Inferior parietal cortex (tissue), 1 donor: Measurements from ENCODE around the gene OCRL.

Experiments used
- DNase-seq: peaks from one replicate; pipeline ENCODE4 v3.0.0-alpha.2; 2016; ENCODE audit errors: extremely low spot score

The OCRL gene

DNA sequence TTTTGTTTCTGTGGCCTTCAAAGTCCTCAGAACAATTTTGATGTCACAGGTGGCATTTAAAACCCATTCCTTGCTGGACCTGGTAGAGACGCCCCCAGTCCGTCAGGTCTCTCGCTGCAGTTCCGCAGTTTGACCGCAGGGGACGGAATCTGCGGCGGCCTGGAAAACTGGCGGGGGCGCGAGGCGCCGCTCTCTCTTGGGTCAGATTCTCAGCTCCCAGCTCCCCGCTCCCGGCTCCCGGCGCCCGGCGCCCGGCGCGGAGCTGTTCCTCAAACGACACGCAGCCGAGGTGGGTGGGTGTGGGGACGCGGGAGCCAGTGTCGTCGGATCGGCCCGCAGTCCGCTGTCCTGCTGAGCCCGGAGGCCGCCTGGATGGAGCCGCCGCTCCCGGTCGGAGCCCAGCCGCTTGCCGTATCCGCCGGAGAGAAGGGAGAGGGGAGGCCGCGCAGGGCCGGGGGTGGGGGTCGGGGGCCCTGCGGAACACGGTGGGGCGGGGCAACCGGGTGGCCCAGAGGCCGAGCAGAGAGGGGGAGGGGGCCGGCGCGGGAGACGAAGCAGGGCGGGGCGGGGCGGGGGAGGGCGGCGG, at the start of gene OCRL:
Gene OCRL (plus strand): TSS at position 192 of the 586 bp plus-strand sequence. CDS start 181 bp downstream, at position 373.
- DNase-seq, result peak; percentile 52

DNA sequence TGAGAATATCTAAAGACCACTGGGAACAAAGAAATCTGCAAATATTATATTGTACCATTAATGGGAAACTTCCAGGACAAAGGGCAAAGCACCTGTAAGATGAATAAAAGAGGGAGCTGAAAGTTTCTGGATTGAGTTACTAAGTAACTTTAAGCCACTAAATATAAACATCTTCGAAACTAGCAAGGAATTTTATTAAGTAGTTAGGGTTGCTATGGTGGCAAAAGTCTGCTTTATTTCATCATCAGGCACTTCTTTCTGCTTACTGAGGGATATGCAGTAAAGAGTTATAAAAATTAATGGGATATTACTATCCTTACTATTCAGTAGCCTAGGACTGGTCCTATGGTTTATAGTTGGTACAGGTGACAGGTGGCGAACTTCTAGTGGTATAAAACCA, 49.7 kb upstream of the OCRL start:
- no peak for DNase-seq

DNA sequence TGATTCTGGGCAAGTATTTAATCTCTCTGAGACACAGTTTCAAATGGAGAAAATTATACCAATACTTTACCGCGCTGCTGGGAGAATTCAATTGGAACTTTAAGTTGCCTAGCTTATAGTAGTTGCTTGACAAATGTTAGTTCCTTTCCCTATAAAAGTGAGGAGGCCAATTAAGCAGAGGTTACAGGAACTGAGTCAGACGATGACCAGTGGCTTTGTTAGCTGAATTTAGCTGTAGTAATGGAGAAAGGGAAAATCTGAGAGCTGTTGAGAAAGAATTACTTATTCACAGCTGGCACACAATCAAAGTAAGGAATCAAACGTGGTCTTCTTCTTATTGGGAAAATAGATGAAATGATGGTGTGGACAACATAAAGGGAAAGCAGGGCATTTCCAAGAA, 46.4 kb upstream of the OCRL start:
- DNase-seq, result no peak

DNA sequence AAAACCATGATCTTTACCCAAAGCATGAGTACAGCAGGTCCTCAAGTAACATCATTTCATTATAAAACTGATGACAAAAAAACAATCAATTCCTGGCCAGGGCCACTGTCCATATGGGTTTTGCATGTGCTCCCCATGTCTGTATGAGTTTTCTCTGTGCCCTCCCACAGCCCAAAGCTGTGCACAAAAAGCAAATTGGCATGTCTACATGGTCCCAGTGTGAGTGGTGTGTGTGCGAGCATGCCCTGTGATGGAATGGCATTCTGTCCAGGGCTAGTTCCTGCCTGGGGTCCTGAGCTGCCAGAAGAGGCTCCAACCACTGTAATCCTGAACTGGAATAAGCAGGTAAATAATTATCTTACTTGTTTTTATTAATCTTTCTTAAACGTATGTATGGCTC, 45.2 kb upstream of the OCRL start:
- DNase-seq, result no peak

DNA sequence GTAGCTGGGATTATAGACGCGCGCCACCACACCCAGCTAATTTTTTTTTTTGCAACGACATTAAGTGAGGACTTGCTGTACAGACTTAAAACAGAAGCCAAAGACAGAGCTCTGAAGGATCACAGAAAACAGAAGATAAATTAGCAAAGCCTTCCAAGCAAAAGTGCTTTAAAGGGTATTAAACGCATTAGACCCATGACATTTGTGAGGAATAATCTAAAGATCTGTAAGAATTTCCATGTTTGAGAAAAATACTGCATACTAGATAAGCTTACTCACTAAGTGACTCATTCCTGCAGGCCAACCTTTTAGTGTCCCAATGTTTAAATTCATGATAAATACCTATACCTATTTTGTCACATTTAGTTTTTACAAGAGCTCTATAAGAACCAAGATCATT, 44.2 kb upstream of the OCRL start:
- DNase-seq, result no peak

DNA sequence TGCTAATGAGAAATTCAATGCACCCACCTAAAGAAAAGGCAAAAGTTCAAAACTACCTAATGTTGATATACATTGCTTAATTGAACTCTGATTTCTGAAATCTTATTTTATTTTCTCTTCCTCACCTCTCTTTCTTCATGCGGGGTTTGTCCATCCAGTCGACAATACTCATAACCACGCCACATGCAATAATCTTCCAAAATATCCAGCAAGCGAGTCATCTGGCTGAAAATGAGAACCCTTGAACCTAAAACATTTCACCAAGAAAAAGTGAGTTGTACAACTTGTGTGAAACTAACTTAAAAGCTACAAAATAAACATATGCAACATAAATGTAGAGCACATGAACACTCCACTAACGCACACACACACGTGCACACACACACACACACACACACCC, 43.4 kb upstream of the OCRL start:
- DNase-seq, result no peak

DNA sequence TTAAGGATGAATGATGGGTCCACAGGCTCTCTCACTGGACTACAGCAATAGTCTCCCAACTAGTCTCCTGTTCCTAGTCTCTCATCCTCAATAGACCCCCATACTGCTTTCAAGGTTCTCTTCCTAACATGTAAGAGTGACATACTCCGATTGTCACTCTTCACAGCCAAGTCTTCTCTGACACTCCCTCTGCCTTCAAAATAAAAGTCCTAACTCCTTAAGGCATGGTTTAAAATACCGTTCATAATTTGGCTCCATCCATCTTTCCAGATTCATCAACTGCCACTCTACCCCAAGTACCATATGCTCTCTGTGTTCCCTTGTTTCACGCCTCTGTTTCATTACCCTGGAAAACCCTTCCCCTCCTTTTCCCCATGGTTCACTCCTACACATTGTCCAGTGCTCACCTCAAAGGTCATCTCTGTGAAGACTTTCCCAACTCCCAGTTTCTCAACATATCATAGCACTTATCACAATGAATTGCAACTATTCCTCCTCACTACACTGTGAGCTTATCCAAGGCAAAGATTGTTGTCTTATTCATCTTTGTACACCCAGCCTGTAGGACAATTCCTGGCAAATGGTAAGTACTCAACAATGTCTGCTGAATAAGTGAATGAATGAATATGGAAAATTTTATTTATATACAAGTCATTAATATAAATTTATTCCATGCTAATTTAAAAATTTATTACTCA, 42.8 kb upstream of the OCRL start:
- DNase-seq, result no peak

GRCh38 chrX:129510331-129510730, 29.7 kb upstream of the OCRL start:
- DNase-seq, result no peak

GRCh38 chrX:129511689-129512088, 28.4 kb upstream of the OCRL start:
- no peak for DNase-seq

DNA sequence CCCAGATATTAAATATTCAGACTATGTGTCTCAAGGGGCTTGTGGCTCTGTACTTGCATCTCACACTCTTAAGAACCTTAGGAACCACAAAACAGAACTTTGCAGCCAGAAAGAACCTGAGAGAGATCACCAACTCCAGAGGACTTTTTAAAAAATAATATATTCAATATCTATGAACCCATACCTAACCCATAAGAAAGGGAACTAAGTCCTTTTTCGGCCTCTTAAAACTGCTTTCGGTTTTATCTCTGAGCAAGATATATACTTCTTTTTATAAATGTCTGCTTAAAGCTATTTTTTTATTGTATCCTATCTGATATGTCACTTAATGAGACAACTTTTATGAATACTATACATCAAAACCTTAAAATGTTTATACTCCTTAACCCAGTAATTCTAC, 27.6 kb upstream of the OCRL start:
- no peak for DNase-seq

DNA sequence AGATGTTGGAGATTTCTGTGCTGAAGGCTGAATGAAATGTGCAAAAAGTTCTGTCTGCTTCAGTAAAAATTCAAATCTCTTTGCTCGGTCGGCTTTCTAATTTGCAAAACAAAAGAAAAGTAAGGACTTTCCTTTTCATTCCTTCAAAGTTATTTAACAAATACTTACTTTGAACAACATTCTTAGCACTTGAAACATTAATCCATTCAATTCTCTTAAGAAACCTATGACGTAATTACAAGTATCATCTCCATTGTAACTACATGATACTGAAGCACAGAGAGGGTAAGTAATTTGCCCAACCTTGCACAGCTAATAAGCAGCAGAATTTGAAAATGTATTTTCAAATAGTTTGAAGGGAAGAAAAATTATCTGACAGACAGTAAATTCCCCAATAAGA, 23.7 kb upstream of the OCRL start:
- DNase-seq, result no peak

- no peak for DNase-seq
Measured at GRCh38 chrX:129520151-129520550, 19.9 kb upstream of the OCRL start.

DNA sequence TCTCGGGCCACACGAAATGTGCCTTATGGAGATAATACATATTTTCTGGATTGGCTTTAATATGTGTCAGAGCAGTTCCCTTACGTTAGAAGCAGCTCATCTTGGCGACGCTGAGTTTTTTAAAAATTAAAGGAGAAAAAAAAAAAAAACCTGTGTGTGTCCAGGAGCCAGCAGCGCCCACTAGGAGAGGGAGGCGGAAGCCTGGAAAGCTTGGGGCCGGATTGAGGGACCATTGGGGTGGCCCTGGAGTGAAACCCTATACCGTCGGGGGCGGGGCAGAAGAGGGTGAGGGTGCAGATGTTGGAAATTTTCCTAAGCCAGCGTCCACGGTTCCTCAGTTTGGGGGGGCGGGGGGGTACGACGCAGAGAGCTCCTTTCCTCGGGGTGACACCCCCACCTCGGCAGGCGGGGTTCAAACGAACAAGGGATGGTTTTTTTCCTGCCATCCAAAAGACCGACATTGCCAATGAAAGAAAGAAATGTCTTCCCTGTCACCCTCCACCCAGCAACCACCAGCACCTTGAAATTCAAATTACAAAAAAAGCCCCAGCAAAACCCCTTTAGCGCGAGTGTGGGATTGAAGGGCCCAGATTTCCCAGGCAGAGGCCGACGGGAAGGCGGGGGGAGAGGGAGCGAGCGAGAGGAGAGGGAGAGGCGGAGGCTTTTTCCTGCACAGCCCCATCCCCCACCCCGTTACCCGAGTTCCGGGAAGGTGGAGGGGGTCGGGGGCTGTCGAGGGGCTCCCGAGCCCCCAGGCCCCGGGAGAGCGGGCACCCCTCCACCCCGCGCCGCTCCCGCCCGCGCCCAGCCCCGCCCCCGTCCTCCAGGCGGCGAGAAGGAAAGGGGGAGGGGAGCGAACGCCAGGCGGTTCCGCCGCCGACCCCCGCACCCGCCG, 17.6 kb upstream of the OCRL start:
- DNase-seq, result no peak

- DNase-seq, result no peak
Measured at GRCh38 chrX:129523079-129523911, 16.8 kb upstream of the OCRL start, which contains the start of gene SMARCA1. Gene SMARCA1, minus strand, starts transcription at chrX:129523490. Its CDS starts 120 bp downstream, at chrX:129523370.

- DNase-seq, result no peak
Measured at GRCh38 chrX:129524250-129524850, 15.7 kb upstream of the OCRL start.

- no peak for DNase-seq
Measured at GRCh38 chrX:129525162-129525561, 14.9 kb upstream of the OCRL start.

- no peak for DNase-seq
Measured at GRCh38 chrX:129525896-129526295, 14.2 kb upstream of the OCRL start.

- no peak for DNase-seq
Measured at GRCh38 chrX:129529685-129530281, 10.3 kb upstream of the OCRL start.

DNA sequence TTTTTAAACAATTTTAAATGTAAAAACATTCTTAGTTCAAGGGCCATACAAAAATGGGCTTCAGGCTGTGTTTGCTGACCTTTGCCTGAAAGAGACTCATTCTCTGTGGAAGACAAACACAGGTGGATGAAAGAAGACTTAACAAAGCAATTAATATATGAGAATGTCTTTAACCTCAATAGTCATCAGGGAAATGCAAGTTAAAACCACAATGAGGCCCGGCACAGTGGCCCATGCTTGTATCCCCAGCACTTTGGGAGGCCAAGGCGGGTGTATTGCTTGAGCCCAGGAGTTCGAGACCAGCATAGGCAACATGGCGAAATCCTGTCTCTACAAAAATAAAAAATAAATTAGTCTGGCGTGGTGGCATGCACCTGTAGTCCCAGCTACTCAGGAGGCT, 9.6 kb upstream of the OCRL start:
- no peak for DNase-seq

DNA sequence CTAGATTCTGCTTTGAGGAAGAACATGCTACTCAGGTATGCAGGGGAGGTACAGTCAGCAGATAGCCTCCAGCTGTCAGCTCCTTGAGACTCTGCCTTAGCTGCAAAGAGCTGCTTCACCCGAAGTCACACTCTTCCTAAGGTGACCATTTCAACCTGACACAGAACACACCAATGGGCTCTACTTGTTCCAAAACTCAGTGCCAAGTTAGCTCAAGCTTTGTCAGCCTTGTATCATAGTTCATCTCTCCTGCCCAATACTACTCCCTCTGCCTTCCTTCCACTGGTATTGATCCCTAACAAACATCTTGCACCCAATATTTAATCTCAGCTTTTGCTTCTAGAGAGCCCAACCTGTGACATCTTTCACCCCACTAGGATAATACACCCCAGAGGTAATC, 8.9 kb upstream of the OCRL start:
- DNase-seq, result no peak
